Endothelial cell of umbilical vein (primary cell): ENCODE measurements around the gene MISP. TPM values are rescaled to one million over a fixed set of nuclear protein-coding genes. Genes with fewer than 3 reads are reported as not detected.

Experiments used
- BruUV-seq: library from RNA; stranded (reverse); fragments of 400-500 nt; replicated peaks from 2 replicates; lab custom pipeline; 2021; lab: Mats Ljungman, UMichigan
- CTCF ChIA-PET: fragments of 300-600, 350-600 bp; sonication (Branson Sonifier 250); formaldehyde crosslinking; loops from one replicate; lab custom pipeline; 2021; ENCODE audit warnings: antibody characterized with exemption, inconsistent platforms; lab: Charles Lee
- POLR2A ChIA-PET: fragments of 300-600, 350-600 bp; sonication (Branson Sonifier 250); formaldehyde crosslinking; loops from one replicate; lab custom pipeline; 2021; ENCODE audit warnings: antibody characterized with exemption, inconsistent platforms; lab: Charles Lee
- DNase-seq: peaks from one replicate; pipeline ENCODE4 v3.0.0-alpha.2; 2011; ENCODE audit warnings: low read depth, low spot score
- FAIRE-seq: peaks from 2 replicates; lab custom pipeline; 2011; peaks lifted over from hg19 to GRCh38; lab: Jason Lieb, UNC
- H2AFZ ChIP-seq: 2 replicates; pipeline ENCODE4 v1.6.0; 2012; ENCODE audit warnings: low read depth, low read length, control low read depth, inconsistent platforms
- H3K27ac ChIP-seq: 2 replicates; pipeline ENCODE4 v1.5.1; 2011; ENCODE audit warnings: low read depth, mild to moderate bottlenecking, control low read depth, low read length, moderate library complexity; ENCODE audit not compliant: insufficient read depth
- H3K27me3 ChIP-seq, 2 experiments: 2 replicates each; pipeline versions ENCODE4 v1.6.0 to v1.6.1; 2011; ENCODE audit warnings: low read length in 2 of 2, mixed read lengths in 1 of 2; ENCODE audit not compliant: control insufficient read depth in 2 of 2, insufficient read depth in 2 of 2
- H3K36me3 ChIP-seq, 2 experiments: 2 replicates in 1 of 2; 3 replicates in 1 of 2; pipeline ENCODE4 v1.5.1; 2011; ENCODE audit warnings: low read length in 2 of 2, mild to moderate bottlenecking in 1 of 2, moderate library complexity in 1 of 2; ENCODE audit not compliant: control insufficient read depth in 2 of 2, insufficient read depth in 2 of 2; ENCODE audit errors: extremely low read depth in 1 of 2
- H3K4me1 ChIP-seq: 3 replicates; pipeline ENCODE4 v1.5.1; 2011; ENCODE audit warnings: mild to moderate bottlenecking, low read length; ENCODE audit not compliant: control insufficient read depth, insufficient read depth; ENCODE audit errors: extremely low read depth
- H3K4me2 ChIP-seq: 2 replicates; pipeline ENCODE4 v1.6.1; 2011; ENCODE audit warnings: low read length, control low read depth, mixed read lengths; ENCODE audit not compliant: insufficient read depth
- H3K4me3 ChIP-seq, 3 experiments: fragments of 200-600 bp in 1 of 3; sonication (generic), shearing (Covaris generic) in 1 of 3; replicated peaks in 1 of 3; 2 replicates each; pipeline ENCODE4 v1.5.1; 2011 to 2016; ENCODE audit warnings: control low read depth in 3 of 3, low read length in 3 of 3, mild to moderate bottlenecking in 2 of 3, inconsistent platforms in 1 of 3, low read depth in 1 of 3, moderate library complexity in 1 of 3; ENCODE audit not compliant: insufficient read depth in 1 of 3
- H3K79me2 ChIP-seq: 2 replicates; pipeline ENCODE4 v1.6.0; 2012; ENCODE audit warnings: low read length, inconsistent platforms; ENCODE audit not compliant: control insufficient read depth, insufficient read depth
- H3K9ac ChIP-seq: replicated peaks from 2 replicates; pipeline ENCODE3; 2011; ENCODE audit warnings: low read length, control low read depth; ENCODE audit not compliant: insufficient read depth; ENCODE audit errors: extremely low read depth
- H3K9me1 ChIP-seq: replicated peaks from 3 replicates; pipeline ENCODE4 v1.6.0; 2011; ENCODE audit warnings: mild to moderate bottlenecking, low read length; ENCODE audit not compliant: control insufficient read depth, insufficient read depth; ENCODE audit errors: extremely low read depth
- H3K9me3 ChIP-seq: replicated peaks from 2 replicates; pipeline ENCODE4 v1.5.1; 2012; ENCODE audit warnings: low read length, inconsistent platforms; ENCODE audit not compliant: control insufficient read depth, insufficient read depth
- H4K20me1 ChIP-seq: replicated peaks from 2 replicates; pipeline ENCODE3; 2011; ENCODE audit warnings: mild to moderate bottlenecking, low read length; ENCODE audit not compliant: control insufficient read depth, insufficient read depth; ENCODE audit errors: extremely low read depth
- EZH2 ChIP-seq: IDR thresholded peaks from 2 replicates; pipeline ENCODE4 v1.6.1; 2012; ENCODE audit warnings: borderline replicate concordance, low read depth, mild to moderate bottlenecking, moderate library complexity, low read length, inconsistent platforms; ENCODE audit not compliant: severe bottlenecking
- FOS ChIP-seq: IDR thresholded peaks from 2 replicates; pipeline ENCODE4 v1.6.1; 2011; ENCODE audit warnings: mild to moderate bottlenecking, low read length, moderate library complexity, borderline replicate concordance; ENCODE audit not compliant: insufficient read depth
- GATA2 ChIP-seq: IDR thresholded peaks from 2 replicates; pipeline ENCODE4 v1.7.0; 2011; ENCODE audit warnings: low read depth, mild to moderate bottlenecking, moderate library complexity, mixed read lengths, low read length; ENCODE audit not compliant: insufficient read length, insufficient read depth
- JUN ChIP-seq: IDR thresholded peaks from 2 replicates; pipeline ENCODE4 v1.6.1; 2011; ENCODE audit warnings: borderline replicate concordance, low read depth; ENCODE audit not compliant: insufficient read length, insufficient read depth
- MYC ChIP-seq: IDR thresholded peaks from one replicate; pipeline ENCODE4 v1.6.1; 2011; ENCODE audit warnings: mild to moderate bottlenecking, low read depth, low read length
- POLR2A ChIP-seq: IDR thresholded peaks from 2 replicates; pipeline ENCODE4 v1.6.1; 2012; ENCODE audit warnings: low read depth, mild to moderate bottlenecking, control low read depth, low read length
- POLR2AphosphoS5 ChIP-seq: IDR thresholded peaks from 2 replicates; pipeline ENCODE4 v1.6.1; 2012; ENCODE audit warnings: low read depth, mild to moderate bottlenecking, control low read depth, low read length, moderate library complexity; ENCODE audit not compliant: insufficient read depth
- dilution Hi-C: fragments of 300-500 bp; cut with MboI; formaldehyde crosslinking; loops from one replicate; pipeline ENCODE4 v1.15.0; 2019; ENCODE audit warnings: low sequenced_read_pairs; ENCODE audit not compliant: extremely low pct_ligation_motif_present
- intact Hi-C: fragments of 100-400 bp; cut with micrococcal nuclease; formaldehyde crosslinking; loops from one replicate; pipeline ENCODE4 v1.10.0; 2022
- polyA plus RNA-seq, 4 experiments: library from polyadenylated mRNA; depleted of rRNA in 3 of 4; stranded (reverse) in 3 of 4; unstranded in 1 of 4; fragments of >200 nt; gene quantifications; 2 replicates each; pipeline versions ENCODE4 v1.2.1 to v1.2.3, GENCODE V29; 2011 to 2012; ENCODE audit warnings: missing spikeins in 1 of 4
- total RNA-seq: library from RNA; stranded (reverse); gene quantifications from 2 replicates; pipeline ENCODE4 v1.2.3, GENCODE V29; 2021
- TF ChIP-seq, protein P1 (sequence below): IDR thresholded peaks from 2 replicates; pipeline ENCODE4 v1.6.1; 2011; ENCODE audit not compliant: insufficient read depth, insufficient read length
- TF ChIP-seq, protein P2 (sequence below), 2 donors: IDR thresholded peaks; 1 replicate in 1 of 2; 2 replicates in 1 of 2; pipeline ENCODE4 v1.5.1; 2011; ENCODE audit warnings: low read length in 2 of 2, mild to moderate bottlenecking in 2 of 2, moderate library complexity in 2 of 2, control low read depth in 1 of 2, inconsistent platforms in 1 of 2, low read depth in 1 of 2; ENCODE audit not compliant: insufficient read depth in 1 of 2; ENCODE audit errors: extremely low read depth in 1 of 2

Gene MISP
- total and polyA plus RNA-seq, 2 donors (not counting 3 experiments of a cell fraction or from before 2014, with no cell fraction given): not detected

DNA sequence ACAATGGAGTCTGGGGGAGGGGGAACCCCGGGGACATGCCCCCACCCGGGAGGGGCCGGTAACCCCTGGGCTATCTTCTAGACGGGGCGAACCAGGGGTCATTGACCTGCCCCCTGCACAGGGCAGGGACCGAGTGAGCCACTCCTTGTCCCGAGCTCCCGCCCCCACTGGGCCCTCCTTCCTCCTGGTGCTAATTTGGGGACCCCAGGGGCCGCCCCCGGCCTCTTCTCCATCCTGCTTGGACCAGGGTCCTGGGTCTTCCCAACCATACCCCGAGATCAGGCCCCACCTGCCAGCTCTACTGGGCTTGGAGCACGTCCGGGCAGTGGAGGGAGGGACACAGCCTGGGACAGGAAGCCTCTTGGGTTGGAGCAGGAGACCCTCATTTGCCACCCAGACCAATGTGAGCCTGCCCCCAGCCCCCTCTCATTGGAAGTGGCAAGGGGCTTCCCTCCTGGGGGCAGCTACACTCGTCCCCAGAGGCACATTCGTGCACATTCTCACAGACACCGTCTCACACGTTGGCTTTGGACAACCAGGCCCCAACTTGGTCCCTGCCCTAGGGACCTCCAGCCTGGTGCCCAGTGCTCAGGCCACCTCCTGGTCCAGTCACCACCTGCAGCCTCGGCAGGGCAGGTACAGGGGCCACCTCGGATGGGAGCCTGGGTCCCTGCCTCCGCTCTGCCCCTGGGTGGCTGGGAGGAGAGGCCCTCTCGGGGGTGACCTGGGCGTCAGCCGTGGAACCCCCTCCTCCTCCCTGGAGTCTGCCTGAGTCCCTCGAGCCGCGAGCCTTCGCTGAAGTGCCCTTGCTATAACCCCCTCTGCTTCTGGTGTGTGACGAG lies 3.3 kb upstream of the MISP start:
- TSS peak; percentile 45 for BruUV-seq
- TF ChIP-seq MYC (no peak), GATA2 (no peak), POLR2A (no peak)
- Histone ChIP-seq H3K4me2 (no peak overlapping the region), H3K9ac (no peak overlapping the region), H3K4me3 (no peak overlapping the region), H3K27me3 (no peaks in the 10 kb centered on the region), H3K79me2 (no peaks in the 10 kb centered on the region), H3K27ac (no peak overlapping the region), H3K36me3 (no peaks in the 10 kb centered on the region), H3K9me1 (no peaks in the 10 kb centered on the region), H4K20me1 (no peaks in the 10 kb centered on the region), H3K4me1 (no peaks in the 10 kb centered on the region), H3K9me3 (no peaks in the 10 kb centered on the region), H2AFZ (no peak overlapping the region)
- ChIA-PET POLR2A (no interaction called here), CTCF (no interaction called here)
- dilution Hi-C loops: no loop called here
- FAIRE-seq (no peak), DNase-seq (no peak)
- intact Hi-C loops: no loop called here

DNA sequence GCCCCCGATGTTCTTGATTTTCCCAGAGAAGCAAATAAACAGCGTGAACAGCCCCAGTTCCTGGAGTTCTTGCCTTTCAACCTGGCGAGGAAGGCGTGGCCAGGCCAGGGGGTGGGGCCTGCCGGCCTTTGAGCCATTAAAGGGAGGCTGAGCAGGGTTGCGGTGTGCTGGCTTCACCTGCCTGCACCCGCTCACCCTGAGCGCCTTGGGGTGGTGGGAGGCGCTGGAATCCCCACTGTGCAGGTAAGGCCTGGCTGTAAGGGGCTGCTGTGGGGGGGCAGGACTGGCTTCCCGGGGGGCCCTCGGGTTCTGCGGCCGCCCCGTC lies 2.7 kb upstream of the MISP start:
- ChIA-PET POLR2A (no interaction called here), CTCF (no interaction called here)
- no peaks in the 10 kb centered on the region for H3K79me2 ChIP-seq
- DNase-seq: no peak
- no peaks in the 10 kb centered on the region for H3K9me1 ChIP-seq
- H3K9ac ChIP-seq: no peak overlapping the region
- H3K4me3 ChIP-seq: no peak overlapping the region
- H3K9me3 ChIP-seq: no peaks in the 10 kb centered on the region
- dilution Hi-C loops: no loop called here
- H2AFZ ChIP-seq: no peak overlapping the region
- FAIRE-seq: no peak
- intact Hi-C loops: no loop called here
- H3K4me2 ChIP-seq: no peak overlapping the region
- H3K36me3 ChIP-seq: no peaks in the 10 kb centered on the region
- H3K4me1 ChIP-seq: no peaks in the 10 kb centered on the region
- TF ChIP-seq POLR2AphosphoS5 (no peak), POLR2A (no peak), EZH2 (no peak), FOS (no peak), JUN (no peak), MYC (no peak), GATA2 (no peak)
- TF ChIP-seq, protein P1, sequence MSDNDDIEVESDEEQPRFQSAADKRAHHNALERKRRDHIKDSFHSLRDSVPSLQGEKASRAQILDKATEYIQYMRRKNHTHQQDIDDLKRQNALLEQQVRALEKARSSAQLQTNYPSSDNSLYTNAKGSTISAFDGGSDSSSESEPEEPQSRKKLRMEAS: no peak
- TF ChIP-seq, protein P2, sequence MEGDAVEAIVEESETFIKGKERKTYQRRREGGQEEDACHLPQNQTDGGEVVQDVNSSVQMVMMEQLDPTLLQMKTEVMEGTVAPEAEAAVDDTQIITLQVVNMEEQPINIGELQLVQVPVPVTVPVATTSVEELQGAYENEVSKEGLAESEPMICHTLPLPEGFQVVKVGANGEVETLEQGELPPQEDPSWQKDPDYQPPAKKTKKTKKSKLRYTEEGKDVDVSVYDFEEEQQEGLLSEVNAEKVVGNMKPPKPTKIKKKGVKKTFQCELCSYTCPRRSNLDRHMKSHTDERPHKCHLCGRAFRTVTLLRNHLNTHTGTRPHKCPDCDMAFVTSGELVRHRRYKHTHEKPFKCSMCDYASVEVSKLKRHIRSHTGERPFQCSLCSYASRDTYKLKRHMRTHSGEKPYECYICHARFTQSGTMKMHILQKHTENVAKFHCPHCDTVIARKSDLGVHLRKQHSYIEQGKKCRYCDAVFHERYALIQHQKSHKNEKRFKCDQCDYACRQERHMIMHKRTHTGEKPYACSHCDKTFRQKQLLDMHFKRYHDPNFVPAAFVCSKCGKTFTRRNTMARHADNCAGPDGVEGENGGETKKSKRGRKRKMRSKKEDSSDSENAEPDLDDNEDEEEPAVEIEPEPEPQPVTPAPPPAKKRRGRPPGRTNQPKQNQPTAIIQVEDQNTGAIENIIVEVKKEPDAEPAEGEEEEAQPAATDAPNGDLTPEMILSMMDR (IDR thresholded peaks at IDR 0.05; ENCODE audit: extremely low read depth in 1 of 2, insufficient read depth in 1 of 2, low read depth in 1 of 2, low read length in 2 of 2): no peak
- no peaks in the 10 kb centered on the region for H3K27me3 ChIP-seq
- no TSS peak for BruUV-seq
- no peaks in the 10 kb centered on the region for H4K20me1 ChIP-seq
- no peak overlapping the region for H3K27ac ChIP-seq
